ENCODE measurements around the gene ILF3. TPM values are rescaled to one million over a fixed set of nuclear protein-coding genes. Genes with fewer than 3 reads are reported as not detected.

Gene ILF3
- total RNA-seq, 3 donors from 2014 or later = 80.2 to 166 (median 115) TPM

DNA sequence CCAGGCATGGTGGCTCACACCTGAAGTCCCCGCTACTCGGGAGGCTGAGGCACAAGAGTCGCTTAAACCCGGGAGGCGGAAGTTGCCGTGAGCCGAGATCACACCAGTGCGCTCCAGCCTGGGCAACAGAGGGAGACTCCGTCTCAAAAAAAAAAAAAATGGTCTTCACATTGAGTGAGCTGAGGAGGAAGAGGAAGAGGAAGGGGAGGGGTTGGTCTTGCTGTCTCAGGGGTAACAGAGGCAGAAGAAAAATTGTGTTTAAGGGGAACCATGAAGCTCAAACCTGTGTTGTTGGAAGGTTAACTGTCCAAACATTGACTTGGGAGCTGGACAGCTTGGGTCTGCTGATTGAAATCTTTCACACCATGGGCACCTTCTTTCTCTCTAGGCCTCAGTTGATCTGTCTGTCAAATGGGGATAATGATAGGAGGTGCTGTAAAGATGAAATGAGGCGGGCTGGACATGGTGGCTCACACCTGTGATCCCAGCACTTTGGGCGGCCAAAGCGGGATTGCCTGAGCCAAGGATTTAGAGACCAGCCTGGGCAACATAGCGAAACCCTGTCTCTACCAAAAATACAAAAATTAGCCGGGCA, 38.6 kb upstream of the ILF3 start:
- Histone ChIP-seq H3K36me3 (no peaks in the 10 kb centered on the region), H3K27ac (no peak overlapping the region), H3K27me3 (no peaks in the 10 kb centered on the region), H3K9me3 (no peaks in the 10 kb centered on the region), H3K4me1 (peaks cover 0 to 16% of the 10 kb centered on the region in 2 donors), H3K4me3 (no peak overlapping the region)
- intact Hi-C loops (cut with DNase I; ENCODE audit: low total_unique reads) = no loop called here
- no peak for TF ChIP-seq POLR2AphosphoS5 (IDR thresholded peaks at IDR 0.05)
- no peak for TF ChIP-seq POLR2A (IDR thresholded peaks at IDR 0.05)
- TF ChIP-seq, protein P1, sequence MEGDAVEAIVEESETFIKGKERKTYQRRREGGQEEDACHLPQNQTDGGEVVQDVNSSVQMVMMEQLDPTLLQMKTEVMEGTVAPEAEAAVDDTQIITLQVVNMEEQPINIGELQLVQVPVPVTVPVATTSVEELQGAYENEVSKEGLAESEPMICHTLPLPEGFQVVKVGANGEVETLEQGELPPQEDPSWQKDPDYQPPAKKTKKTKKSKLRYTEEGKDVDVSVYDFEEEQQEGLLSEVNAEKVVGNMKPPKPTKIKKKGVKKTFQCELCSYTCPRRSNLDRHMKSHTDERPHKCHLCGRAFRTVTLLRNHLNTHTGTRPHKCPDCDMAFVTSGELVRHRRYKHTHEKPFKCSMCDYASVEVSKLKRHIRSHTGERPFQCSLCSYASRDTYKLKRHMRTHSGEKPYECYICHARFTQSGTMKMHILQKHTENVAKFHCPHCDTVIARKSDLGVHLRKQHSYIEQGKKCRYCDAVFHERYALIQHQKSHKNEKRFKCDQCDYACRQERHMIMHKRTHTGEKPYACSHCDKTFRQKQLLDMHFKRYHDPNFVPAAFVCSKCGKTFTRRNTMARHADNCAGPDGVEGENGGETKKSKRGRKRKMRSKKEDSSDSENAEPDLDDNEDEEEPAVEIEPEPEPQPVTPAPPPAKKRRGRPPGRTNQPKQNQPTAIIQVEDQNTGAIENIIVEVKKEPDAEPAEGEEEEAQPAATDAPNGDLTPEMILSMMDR (IDR thresholded peaks at IDR 0.05) = no peak
- DNase-seq (ENCODE audit: low spot score in 2 of 2) = no peak

DNA sequence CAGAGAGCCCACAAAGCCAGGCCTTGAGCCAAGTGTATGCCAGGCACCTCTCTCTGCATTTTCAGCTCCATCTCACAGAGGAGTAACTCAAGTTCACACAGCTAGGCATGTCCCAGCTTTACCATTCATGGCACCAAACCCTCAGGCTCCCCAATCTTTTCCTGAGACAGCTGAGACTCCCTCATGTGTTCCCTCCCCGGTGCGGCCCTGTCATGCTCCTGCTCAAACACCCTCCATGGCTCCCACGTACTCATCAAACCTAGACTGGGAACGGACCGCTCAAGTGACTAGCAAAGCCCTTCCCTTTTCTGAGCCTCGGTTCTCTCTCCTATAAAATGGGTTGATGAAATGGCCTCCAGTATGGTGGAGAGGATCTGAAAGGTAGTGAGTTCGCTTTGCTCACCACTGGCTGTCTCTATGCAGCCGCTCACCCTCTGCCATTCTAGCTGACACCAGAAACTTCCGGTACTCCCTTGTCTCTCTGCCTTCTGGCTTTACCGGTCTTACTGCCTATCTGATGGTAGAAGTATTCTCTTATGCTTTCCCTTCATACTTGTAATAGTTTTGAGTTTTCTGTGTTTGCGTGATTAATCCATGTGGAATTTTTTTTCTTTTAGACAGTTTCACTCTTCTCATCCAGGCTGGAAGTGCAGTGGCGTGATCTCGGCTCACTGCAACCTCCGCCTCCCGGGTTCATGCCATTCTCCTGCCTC, 36.6 kb upstream of the ILF3 start:
- intact Hi-C loops (cut with DNase I; ENCODE audit: low total_unique reads) = no loop called here
- DNase-seq (ENCODE audit: low spot score in 2 of 2) = peak in 1 of 2 donors; percentile 57
- TF ChIP-seq POLR2AphosphoS5 (IDR thresholded peaks at IDR 0.05) = peak in 2 of 3 donors; percentile 19 to 64
- TF ChIP-seq, protein P1 (IDR thresholded peaks at IDR 0.05) = no peak
- Histone ChIP-seq H3K9me3 (no peaks in the 10 kb centered on the region), H3K4me1 (peaks cover 0 to 9% of the 10 kb centered on the region in 2 donors), H3K4me3 (peak overlapping the region in 2 of 3 donors; percentile 3 to 32), H3K27me3 (no peaks in the 10 kb centered on the region), H3K27ac (peak overlapping the region; percentile 59 to 77), H3K36me3 (no peaks in the 10 kb centered on the region)

DNA sequence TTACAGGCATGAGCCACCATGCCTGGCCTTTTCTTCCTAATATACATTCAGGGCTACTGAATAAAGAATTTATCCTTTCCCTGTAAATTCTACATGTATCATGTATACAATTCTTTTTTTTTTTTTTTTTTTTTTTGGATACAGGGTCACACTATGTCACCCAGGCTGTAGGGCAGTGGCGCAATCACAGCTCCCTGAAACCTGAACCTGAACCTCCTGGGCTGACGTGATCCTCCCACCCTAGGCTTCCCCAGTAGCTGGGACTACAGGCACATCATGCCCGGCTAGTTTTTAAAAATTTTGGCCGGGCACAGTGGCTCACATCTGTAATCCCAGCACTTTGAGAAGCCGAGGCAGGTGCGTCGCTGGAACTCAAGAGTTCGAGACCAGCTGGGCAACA, 35.3 kb upstream of the ILF3 start:
- DNase-seq (ENCODE audit: low spot score in 2 of 2) = no peak
- TF ChIP-seq POLR2AphosphoS5 (IDR thresholded peaks at IDR 0.05) = no peak
- TF ChIP-seq POLR2A (IDR thresholded peaks at IDR 0.05) = no peak
- TF ChIP-seq, protein P1 (IDR thresholded peaks at IDR 0.05) = no peak
- intact Hi-C loops (cut with DNase I; ENCODE audit: low total_unique reads) = no loop called here
- Histone ChIP-seq H3K4me3 (no peak overlapping the region), H3K9me3 (no peaks in the 10 kb centered on the region), H3K36me3 (no peaks in the 10 kb centered on the region), H3K27me3 (no peaks in the 10 kb centered on the region), H3K27ac (peak overlapping the region in 1 of 2 donors; percentile 77), H3K4me1 (peaks cover 0 to under 1% of the 10 kb centered on the region in 2 donors)

DNA sequence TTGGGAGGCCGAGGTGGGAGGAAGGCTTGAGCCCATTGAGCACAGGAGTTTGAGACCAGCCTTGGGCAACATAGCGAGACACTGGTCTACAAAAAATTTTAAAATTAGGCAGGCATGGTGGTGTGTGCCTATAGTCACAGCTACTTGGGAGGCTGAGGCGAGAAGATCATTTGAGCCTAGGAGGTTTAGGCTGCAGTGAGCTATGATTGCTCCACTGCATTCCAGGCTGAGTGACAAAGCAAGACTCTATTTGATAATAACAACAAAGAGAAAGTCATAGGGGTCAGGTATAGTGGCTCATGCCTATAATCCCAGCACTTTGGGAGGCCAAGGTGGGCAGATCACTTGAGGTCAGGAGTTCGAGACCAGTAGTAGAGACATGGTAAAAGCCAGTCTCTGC, 33.4 kb upstream of the ILF3 start:
- Histone ChIP-seq H3K4me1 (peaks cover 0 to 12% of the 10 kb centered on the region in 2 donors), H3K9me3 (no peaks in the 10 kb centered on the region), H3K36me3 (no peaks in the 10 kb centered on the region), H3K4me3 (no peak overlapping the region), H3K27me3 (no peaks in the 10 kb centered on the region), H3K27ac (no peak overlapping the region)
- DNase-seq (ENCODE audit: low spot score in 2 of 2) = no peak
- no peak for TF ChIP-seq POLR2A (IDR thresholded peaks at IDR 0.05)
- no peak for TF ChIP-seq POLR2AphosphoS5 (IDR thresholded peaks at IDR 0.05)
- TF ChIP-seq, protein P1 (IDR thresholded peaks at IDR 0.05) = no peak
- intact Hi-C loops (cut with DNase I; ENCODE audit: low total_unique reads) = no loop called here

DNA sequence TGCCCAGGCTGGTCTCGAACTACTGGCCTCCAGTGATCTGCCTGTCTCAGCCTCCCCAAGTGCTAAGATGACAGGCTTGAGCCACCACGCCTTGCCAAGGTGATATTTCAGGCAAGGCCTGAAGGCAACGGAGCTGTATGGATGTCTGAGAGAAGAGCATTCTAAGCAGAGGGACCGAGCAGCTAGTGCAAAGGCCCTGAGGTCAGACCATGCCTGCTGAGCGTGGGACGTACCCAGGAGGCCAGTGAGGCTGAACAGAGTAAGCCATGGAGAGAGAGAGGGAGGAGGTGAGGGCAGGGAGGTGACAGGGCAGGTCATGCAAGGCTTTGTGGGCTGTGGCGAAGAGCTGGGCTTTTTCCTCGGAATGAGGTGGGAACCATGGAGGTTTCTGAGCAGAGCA, 32.2 kb upstream of the ILF3 start:
- TF ChIP-seq POLR2AphosphoS5 (IDR thresholded peaks at IDR 0.05) (no peak), POLR2A (IDR thresholded peaks at IDR 0.05) (no peak)
- TF ChIP-seq, protein P1 (IDR thresholded peaks at IDR 0.05) = no peak
- intact Hi-C loops (cut with DNase I; ENCODE audit: low total_unique reads) = no loop called here

More for the DNA sequence above, 32.2 kb upstream of the ILF3 start:
- Histone ChIP-seq H3K27me3 (no peaks in the 10 kb centered on the region), H3K27ac (no peak overlapping the region), H3K4me3 (no peak overlapping the region), H3K36me3 (no peaks in the 10 kb centered on the region), H3K9me3 (no peaks in the 10 kb centered on the region), H3K4me1 (peaks cover 0 to 15% of the 10 kb centered on the region in 2 donors)
- DNase-seq (ENCODE audit: low spot score in 2 of 2) = no peak
